ENCODE results near the gene CSF2RB.

CSF2RB gene

GRCh38 chr22:36913427-36914389 lies at the start of gene CSF2RB:
Gene CSF2RB, plus strand, starts transcription at chr22:36913628. Its CDS starts 8,580 bp downstream, at chr22:36922208.
- no peak for DNase-seq (ENCODE audit: low read depth)

- no peak for DNase-seq (ENCODE audit: low read depth)
Measured at GRCh38 chr22:36863979-36864378, 49.4 kb upstream of the CSF2RB start.

- DNase-seq (ENCODE audit: low read depth) = no peak
Measured at GRCh38 chr22:36864454-36865215, 48.8 kb upstream of the CSF2RB start.

GRCh38 chr22:36865346-36865745 lies 48.1 kb upstream of the CSF2RB start:
- DNase-seq (ENCODE audit: low read depth) = no peak

- no peak for DNase-seq (ENCODE audit: low read depth)
Measured at GRCh38 chr22:36867695-36868094, 45.7 kb upstream of the CSF2RB start.

GRCh38 chr22:36868546-36869181 lies 44.8 kb upstream of the CSF2RB start:
- no peak for DNase-seq (ENCODE audit: low read depth)

GRCh38 chr22:36870250-36870649 lies 43.2 kb upstream of the CSF2RB start:
- no peak for DNase-seq (ENCODE audit: low read depth)

GRCh38 chr22:36871669-36872081 lies 41.8 kb upstream of the CSF2RB start:
- DNase-seq (ENCODE audit: low read depth) = no peak

GRCh38 chr22:36872084-36872483 lies 41.3 kb upstream of the CSF2RB start:
- DNase-seq (ENCODE audit: low read depth) = no peak

- DNase-seq (ENCODE audit: low read depth) = no peak
Measured at GRCh38 chr22:36872866-36873498, 40.4 kb upstream of the CSF2RB start.

- no peak for DNase-seq (ENCODE audit: low read depth)
Measured at GRCh38 chr22:36873614-36874308, 39.7 kb upstream of the CSF2RB start.

- DNase-seq (ENCODE audit: low read depth) = no peak
Measured at GRCh38 chr22:36874309-36874696, 39.1 kb upstream of the CSF2RB start.

- no peak for DNase-seq (ENCODE audit: low read depth)
Measured at GRCh38 chr22:36874736-36875135, 38.7 kb upstream of the CSF2RB start.

- no peak for DNase-seq (ENCODE audit: low read depth)
Measured at GRCh38 chr22:36875741-36876140, 37.7 kb upstream of the CSF2RB start.

GRCh38 chr22:36879775-36880174 lies 33.7 kb upstream of the CSF2RB start:
- no peak for DNase-seq (ENCODE audit: low read depth)

- DNase-seq (ENCODE audit: low read depth) = no peak
Measured at GRCh38 chr22:36881504-36882245, 31.8 kb upstream of the CSF2RB start.

- no peak for DNase-seq (ENCODE audit: low read depth)
Measured at GRCh38 chr22:36884349-36885158, 28.9 kb upstream of the CSF2RB start.

GRCh38 chr22:36885474-36885873 lies 28.0 kb upstream of the CSF2RB start:
- DNase-seq (ENCODE audit: low read depth) = no peak

- DNase-seq (ENCODE audit: low read depth) = no peak
Measured at GRCh38 chr22:36886016-36886415, 27.4 kb upstream of the CSF2RB start.

GRCh38 chr22:36887162-36887561 lies 26.3 kb upstream of the CSF2RB start:
- no peak for DNase-seq (ENCODE audit: low read depth)

Measured in activated gamma-delta T cell treated with anti-CD3 and anti-CD28 coated beads, Interleukin-2, amount 50 U/mL, for 16 hours (primary cell).